Endothelial cell of umbilical vein (primary cell): Measurements from ENCODE around the gene PRPSAP1.

Experiments
- EZH2 ChIP-seq: IDR thresholded peaks from 2 replicates; pipeline ENCODE4 v1.6.1; 2012; ENCODE audit warnings: borderline replicate concordance, low read depth, mild to moderate bottlenecking, moderate library complexity, low read length, inconsistent platforms; ENCODE audit not compliant: severe bottlenecking
- JUN ChIP-seq: IDR thresholded peaks from 2 replicates; pipeline ENCODE4 v1.6.1; 2011; ENCODE audit warnings: borderline replicate concordance, low read depth; ENCODE audit not compliant: insufficient read length, insufficient read depth
- MYC ChIP-seq: IDR thresholded peaks from one replicate; pipeline ENCODE4 v1.6.1; 2011; ENCODE audit warnings: mild to moderate bottlenecking, low read depth, low read length
- POLR2A ChIP-seq: IDR thresholded peaks from 2 replicates; pipeline ENCODE4 v1.6.1; 2012; ENCODE audit warnings: low read depth, mild to moderate bottlenecking, control low read depth, low read length
- POLR2AphosphoS5 ChIP-seq: IDR thresholded peaks from 2 replicates; pipeline ENCODE4 v1.6.1; 2012; ENCODE audit warnings: low read depth, mild to moderate bottlenecking, control low read depth, low read length, moderate library complexity; ENCODE audit not compliant: insufficient read depth
- TF ChIP-seq, protein P1 (sequence below), 2 donors: IDR thresholded peaks; 1 replicate in 1 of 2; 2 replicates in 1 of 2; pipeline ENCODE4 v1.5.1; 2011; ENCODE audit warnings: low read length in 2 of 2, mild to moderate bottlenecking in 2 of 2, moderate library complexity in 2 of 2, control low read depth in 1 of 2, inconsistent platforms in 1 of 2, low read depth in 1 of 2; ENCODE audit not compliant: insufficient read depth in 1 of 2; ENCODE audit errors: extremely low read depth in 1 of 2

DNA sequence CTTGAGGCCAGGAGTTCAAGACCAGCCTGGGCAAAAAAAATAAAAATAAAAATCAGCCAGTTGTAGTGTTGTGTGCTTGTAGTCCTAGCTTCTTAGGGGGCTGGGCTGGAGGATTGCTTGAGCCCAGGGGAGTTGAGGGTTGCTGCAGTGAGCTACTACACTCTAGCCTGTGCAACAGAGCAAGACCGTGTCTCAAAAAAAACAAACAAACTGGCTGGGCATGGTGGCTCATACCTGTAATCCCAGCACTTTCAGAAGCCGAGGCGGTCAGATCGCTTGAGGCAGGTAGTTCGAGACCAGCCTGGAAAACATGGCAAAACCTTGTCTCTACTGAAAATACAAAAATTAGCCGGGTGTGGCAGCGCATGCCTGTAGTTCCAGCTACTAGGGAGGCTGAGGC lies 93.5 kb downstream of the PRPSAP1 start:
- TF ChIP-seq POLR2A (no peak), EZH2 (no peak), POLR2AphosphoS5 (no peak), JUN (no peak), MYC (no peak)
- TF ChIP-seq, protein P1, sequence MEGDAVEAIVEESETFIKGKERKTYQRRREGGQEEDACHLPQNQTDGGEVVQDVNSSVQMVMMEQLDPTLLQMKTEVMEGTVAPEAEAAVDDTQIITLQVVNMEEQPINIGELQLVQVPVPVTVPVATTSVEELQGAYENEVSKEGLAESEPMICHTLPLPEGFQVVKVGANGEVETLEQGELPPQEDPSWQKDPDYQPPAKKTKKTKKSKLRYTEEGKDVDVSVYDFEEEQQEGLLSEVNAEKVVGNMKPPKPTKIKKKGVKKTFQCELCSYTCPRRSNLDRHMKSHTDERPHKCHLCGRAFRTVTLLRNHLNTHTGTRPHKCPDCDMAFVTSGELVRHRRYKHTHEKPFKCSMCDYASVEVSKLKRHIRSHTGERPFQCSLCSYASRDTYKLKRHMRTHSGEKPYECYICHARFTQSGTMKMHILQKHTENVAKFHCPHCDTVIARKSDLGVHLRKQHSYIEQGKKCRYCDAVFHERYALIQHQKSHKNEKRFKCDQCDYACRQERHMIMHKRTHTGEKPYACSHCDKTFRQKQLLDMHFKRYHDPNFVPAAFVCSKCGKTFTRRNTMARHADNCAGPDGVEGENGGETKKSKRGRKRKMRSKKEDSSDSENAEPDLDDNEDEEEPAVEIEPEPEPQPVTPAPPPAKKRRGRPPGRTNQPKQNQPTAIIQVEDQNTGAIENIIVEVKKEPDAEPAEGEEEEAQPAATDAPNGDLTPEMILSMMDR (IDR thresholded peaks at IDR 0.05; ENCODE audit: extremely low read depth in 1 of 2, insufficient read depth in 1 of 2, low read depth in 1 of 2, low read length in 2 of 2), result no peak
